ENCODE results near the gene FLNC. TPM values are rescaled to one million over a fixed set of nuclear protein-coding genes. Genes with fewer than 3 reads are reported as not detected.

Gene FLNC
- polyA plus RNA-seq, 1 donor from 2014 or later, result 0.36 TPM

- H3F3A ChIP-seq (ENCODE audit: insufficient read depth, low read length, poor library complexity, severe bottlenecking), result no peaks in the 10 kb centered on the region
- H3K4me2 ChIP-seq (ENCODE audit: low read length), result no peak overlapping the region
- no peaks in the 10 kb centered on the region for H3K9me3 ChIP-seq (ENCODE audit: low read length)
- H3K4me3 ChIP-seq (ENCODE audit: low read length), result no peak overlapping the region
- TF ChIP-seq CTCF (IDR thresholded peaks at IDR 0.05; ENCODE audit: poor library complexity, severe bottlenecking) (no peak), MXI1 (conservative IDR thresholded peaks at IDR 0.05; ENCODE audit: poor library complexity, severe bottlenecking) (no peak), RAD21 (conservative IDR thresholded peaks at IDR 0.05) (no peak), TAF1 (IDR thresholded peaks at IDR 0.05; ENCODE audit: low read depth) (no peak), EP300 (conservative IDR thresholded peaks at IDR 0.05; ENCODE audit: poor library complexity, severe bottlenecking) (no peak), EZH2 (IDR thresholded peaks at IDR 0.05; ENCODE audit: borderline replicate concordance, insufficient read depth, low read length, poor library complexity, severe bottlenecking) (no peak)
- no peak overlapping the region for H2AFZ ChIP-seq (ENCODE audit: low read depth, low read length)
- H3K27ac ChIP-seq (ENCODE audit: low read length), result no peak overlapping the region
- no peak overlapping the region for H3K9ac ChIP-seq (ENCODE audit: low read length)
- H4K20me1 ChIP-seq (ENCODE audit: insufficient read depth), result no peaks in the 10 kb centered on the region
- H3K27me3 ChIP-seq (ENCODE audit: insufficient read depth, low read depth, low read length), result peaks cover 32% of the 10 kb centered on the region
- H3K9me2 ChIP-seq (ENCODE audit: insufficient read depth, low read length), result no peaks in the 10 kb centered on the region
- H3K36me3 ChIP-seq (ENCODE audit: insufficient read depth, low read length), result no peaks in the 10 kb centered on the region
- H3K79me2 ChIP-seq (replicated peaks; ENCODE audit: insufficient read depth, low read length), result no peaks in the 10 kb centered on the region
These were observed 58.5 kb downstream of the FLNC start for GRCh38 chr7:128888756-128889095.

GRCh38 chr7:128889121-128889520 is 58.9 kb downstream of the FLNC start:
- H3K27me3 ChIP-seq (ENCODE audit: insufficient read depth, low read depth, low read length), result peaks cover 32% of the 10 kb centered on the region

More at GRCh38 chr7:128889121-128889520, 58.9 kb downstream of the FLNC start:
- Histone ChIP-seq H3K79me2 (replicated peaks; ENCODE audit: insufficient read depth, low read length) (no peaks in the 10 kb centered on the region), H2AFZ (ENCODE audit: low read depth, low read length) (no peak overlapping the region), H3K4me3 (ENCODE audit: low read length) (no peak overlapping the region), H4K20me1 (ENCODE audit: insufficient read depth) (no peaks in the 10 kb centered on the region), H3K9ac (ENCODE audit: low read length) (no peak overlapping the region), H3K9me3 (ENCODE audit: low read length) (no peaks in the 10 kb centered on the region), H3F3A (ENCODE audit: insufficient read depth, low read length, poor library complexity, severe bottlenecking) (no peaks in the 10 kb centered on the region), H3K4me2 (ENCODE audit: low read length) (no peak overlapping the region), H3K9me2 (ENCODE audit: insufficient read depth, low read length) (no peaks in the 10 kb centered on the region), H3K36me3 (ENCODE audit: insufficient read depth, low read length) (no peaks in the 10 kb centered on the region), H3K27ac (ENCODE audit: low read length) (no peak overlapping the region)
- TF ChIP-seq EZH2 (IDR thresholded peaks at IDR 0.05; ENCODE audit: borderline replicate concordance, insufficient read depth, low read length, poor library complexity, severe bottlenecking) (no peak), POLR2AphosphoS5 (IDR thresholded peaks at IDR 0.05) (no peak), EP300 (conservative IDR thresholded peaks at IDR 0.05; ENCODE audit: poor library complexity, severe bottlenecking) (no peak), CTCF (IDR thresholded peaks at IDR 0.05; ENCODE audit: poor library complexity, severe bottlenecking) (no peak)
